NCI-H748 (cell line): ENCODE measurements around the gene STK11.

Experiments
- DNase-seq: peaks from one replicate; lab custom pipeline; 2025; ENCODE audit not compliant: unreplicated experiment; lab: John Stamatoyannopoulos, UW

The STK11 gene

DNA sequence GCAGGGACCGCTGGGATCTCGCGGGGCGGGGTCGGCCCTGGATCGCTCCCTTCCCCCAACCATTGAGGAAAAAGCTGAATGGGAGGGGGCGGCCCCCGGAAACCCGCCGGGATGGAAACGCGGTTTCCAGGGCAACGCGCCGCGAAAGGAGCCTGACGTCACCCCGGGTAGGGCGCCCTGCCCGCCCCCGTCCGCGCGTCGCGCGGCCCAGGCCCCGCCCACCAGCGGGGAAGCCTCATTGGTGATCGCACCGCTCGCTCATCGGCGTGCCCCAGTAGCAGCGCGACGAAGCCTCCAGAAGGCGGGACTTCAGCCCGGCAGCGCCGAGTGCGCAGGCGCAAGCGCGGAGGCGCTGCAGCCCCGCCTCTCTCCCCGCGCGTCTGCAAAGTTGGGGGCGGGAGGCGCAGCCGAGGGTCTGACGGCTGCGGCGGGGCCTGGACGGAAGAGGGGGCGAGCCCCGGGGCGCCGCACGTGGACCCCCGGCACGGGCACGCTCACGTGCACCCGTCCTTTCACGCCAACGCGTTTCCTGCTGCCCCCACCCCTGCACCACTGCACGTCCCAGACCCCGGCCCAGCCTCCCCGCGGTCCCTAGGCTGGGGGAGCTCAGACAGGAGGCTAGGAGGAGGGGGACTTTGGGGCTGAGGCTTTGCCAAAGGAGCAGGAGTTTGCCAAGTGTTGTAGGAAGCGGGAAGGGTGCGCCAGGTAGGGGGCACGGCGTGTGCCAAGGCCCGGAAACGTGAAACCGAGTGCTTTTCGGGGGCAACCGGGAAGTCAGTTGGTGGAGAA is 55.4 kb downstream of the STK11 start:
- peak; percentile 94 for DNase-seq

DNA sequence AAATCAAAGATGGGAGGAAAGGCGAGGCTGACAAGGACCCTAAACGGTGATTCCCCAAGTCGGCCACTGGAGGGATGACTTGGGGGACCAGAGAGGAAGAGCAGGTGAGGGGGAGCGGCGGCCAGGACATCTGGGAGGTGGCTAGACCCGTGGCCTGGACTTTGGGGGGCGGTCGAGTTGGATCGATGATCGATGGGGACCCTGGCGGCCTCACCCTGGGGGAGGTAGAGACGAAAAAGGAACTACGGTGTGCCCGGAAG is 55.9 kb downstream of the STK11 start:
- DNase-seq: peak; percentile 49

DNA sequence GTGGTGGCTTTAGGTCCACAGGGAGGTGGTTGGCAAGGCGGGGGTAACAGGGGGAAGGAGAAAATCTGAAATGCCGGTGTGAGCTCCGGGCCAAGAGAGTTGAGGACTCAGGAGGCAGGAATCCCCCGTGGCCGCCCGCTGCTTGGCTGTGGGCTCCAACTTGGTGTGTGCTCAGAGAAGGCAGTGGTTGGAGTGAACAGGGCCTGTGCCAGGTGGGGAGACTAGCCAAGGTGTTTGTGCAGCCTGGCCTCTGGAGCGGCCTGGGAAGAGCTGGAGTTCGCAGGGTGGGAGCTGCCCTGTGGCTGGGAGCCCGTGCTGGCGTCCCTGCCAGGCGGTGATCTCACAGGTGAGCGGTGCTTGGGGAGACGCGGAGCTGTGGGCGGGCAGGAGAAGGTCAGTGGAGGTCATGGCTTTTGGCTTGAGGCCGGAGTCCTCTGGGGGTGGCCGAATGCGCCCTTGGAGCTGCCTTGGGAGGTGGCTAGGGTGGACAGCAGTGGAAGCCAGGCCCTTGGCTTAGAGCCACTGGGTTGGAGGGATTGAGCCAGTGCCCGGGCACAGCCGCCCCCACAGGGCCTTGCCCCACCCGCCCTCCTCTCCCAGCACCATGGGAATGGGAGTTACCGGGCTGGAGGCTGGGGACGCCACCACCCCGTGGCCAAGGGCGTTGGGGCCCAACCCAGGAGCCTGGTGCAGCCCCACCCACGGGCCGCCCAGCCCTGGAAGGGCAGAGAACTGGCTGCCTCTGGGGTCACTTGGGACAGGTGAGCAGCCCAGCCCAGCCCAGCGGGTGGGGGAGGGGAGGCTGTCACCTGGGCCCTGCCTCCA is 56.4 kb downstream of the STK11 start:
- DNase-seq: no peak

DNA sequence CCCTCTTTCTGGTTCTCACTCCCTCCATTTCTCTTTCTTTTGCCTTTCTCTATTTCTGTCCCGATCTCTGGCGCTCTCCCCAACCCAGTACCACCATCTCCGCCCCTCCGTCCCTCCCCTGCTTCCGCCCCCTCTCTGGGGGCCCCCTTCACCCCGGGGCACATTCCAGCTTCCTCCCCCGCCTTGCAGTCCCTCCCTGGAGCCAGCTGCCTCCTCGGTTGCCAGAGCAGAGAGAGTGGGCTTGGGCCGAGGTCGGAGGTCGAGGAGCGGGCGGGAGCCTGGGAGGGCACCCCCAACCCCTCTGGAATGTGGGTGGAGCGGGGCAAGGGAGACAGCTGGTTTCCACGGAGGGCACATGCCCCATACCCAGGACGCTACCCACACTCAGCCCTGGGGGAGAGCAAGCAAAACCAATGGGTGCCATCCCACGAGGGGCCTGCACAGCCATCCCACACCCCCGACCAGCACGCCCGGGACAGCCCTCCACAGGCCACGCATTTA is 57.1 kb downstream of the STK11 start:
- no peak for DNase-seq

DNA sequence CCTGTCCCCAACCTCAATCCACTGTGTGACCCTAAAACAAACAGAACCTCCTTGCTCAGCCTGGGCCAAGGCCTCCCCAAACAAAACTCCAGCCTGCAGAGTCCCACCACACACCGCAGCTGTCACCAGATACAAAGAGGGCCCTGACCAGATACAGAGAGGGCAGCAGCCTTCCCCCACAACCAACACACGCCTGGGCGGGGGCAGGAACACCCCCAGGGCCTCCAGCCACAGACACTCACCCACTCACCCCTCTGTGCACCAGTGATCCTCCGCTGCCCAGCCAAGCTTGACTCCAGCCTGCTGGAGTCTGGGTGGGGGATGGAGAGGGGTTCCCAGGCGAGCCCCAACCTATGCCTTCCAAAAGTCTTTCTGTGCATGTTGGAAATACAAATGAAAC is 57.6 kb downstream of the STK11 start:
- DNase-seq: no peak

DNA sequence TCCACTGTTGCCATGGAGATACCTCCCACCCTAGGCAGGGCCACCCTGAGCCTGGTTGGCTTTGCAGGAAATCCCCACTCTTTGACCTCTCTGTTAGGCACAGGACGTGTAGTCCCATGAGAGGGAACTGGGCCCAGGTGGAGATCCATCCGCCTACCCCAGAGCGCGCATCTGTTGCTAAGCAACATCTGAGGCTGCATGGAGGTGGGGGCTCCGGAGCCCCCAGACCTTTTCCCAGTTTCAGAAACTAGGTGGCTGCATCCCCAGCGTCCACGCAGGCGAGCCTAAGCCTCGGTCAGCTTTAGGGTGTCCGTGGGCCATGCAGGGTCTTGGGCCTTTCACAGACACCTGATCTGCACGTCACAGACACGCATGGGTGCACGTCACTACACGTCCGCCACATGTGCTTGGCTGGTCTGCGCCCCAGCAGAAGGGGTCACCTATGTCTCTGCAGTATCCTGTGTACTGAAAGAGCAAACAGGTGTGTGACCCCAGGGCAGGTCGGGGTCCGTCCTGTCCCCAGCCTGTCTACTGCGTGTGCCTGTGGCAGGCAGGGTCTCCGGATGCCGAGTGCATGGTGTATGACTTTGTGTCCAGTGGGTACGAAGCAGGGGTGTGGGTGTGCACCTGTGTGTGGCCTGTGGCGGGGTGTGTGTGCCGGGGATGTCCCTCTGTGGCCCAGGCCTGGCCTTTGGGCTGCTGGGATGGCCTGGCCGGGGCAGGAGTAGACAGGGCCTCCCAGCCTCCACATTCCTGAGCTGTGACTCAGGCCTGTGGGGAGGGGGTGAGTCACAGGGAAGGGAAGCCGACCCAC is 59.4 kb downstream of the STK11 start:
- DNase-seq: no peak

DNA sequence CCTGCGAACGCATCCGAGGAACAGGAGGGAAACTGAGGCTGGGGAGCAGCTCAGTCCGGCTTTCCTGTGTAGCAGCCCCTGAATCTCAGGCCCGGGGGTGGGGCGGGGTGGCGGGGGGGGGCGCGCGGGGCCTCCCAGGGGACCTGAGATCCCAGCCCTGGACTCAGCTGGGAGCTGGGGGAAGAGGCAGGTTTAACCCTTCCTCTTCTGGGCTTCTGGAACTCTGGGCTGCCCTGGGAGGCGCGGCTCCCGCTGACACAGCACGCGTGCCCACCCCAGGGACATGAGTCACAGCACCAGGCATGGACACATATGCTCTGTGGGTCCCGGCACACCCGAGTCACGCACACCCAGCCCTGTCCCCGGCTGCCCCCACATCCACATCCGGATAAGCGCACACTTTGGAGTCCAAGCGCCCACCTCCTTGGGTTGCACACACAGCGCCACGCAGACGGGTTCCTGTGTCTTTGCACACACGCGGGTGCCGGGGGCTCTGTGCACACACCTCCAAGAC is 60.1 kb downstream of the STK11 start:
- peak; percentile 25 for DNase-seq

DNA sequence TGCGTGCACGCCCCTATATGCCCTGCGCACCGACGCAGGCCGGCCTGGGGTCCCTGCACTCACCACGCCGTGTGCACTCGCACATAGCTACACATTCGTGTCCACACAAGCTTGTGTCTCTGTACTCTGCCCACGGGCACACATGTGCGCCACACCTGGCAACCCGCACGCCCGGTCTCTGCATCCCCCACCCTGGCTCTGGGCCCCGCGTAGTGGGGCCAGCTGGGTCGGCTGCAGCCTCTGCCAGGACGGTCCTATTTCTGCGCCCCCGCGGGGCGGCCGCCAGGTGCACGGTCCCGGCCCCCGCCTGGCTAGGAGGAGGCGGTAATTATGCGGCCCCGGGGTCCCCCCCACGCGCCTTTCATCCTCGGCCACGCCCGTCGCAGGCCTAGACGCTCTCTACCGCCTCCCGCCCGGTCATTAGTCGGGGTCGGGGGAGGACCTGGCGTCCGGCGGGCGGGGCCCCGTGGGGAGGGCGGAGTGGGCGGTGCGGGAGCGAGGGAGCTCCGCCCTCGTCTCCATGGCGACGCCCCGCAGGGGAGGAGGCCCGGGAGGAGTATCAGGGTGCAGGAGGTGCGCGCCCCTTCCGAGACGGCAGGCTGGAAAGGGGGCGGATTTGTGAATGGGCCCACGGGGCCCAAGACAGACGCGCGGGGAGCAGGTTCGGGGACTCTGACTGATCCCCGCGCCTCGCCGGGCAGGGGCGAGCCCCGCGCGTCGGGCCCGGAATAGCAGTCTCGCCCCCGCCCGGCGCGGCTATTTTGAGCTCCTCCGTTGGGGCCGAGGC is 60.7 kb downstream of the STK11 start:
- peak; percentile 87 for DNase-seq

DNA sequence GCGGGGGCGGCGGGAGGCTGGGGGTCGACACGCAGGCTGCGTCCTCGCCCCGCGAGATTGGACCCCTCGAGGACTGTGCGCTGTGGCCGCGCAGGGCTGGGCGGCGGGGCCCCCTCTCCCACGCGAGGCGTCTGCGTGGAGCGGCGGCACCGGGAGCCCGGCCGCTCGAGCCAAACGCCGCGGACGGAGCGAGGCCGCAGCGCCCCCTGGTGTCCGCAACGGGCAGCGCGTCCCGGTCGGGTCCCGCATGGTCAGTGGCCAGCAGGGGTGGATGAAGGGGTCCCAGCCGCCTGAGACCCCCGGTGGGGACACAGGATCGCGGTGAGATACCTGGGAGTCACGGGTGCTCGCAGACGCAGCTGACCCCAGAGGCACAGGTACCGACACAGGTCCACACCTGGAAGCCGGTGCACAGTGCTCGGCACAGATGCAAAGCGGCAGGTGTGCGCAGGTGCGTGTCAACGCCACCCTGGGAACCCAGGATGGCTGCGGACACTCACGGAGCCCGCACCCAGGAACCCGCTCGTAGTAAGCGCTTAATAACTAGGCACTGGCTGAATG is 61.4 kb downstream of the STK11 start:
- DNase-seq: peak; percentile 65

DNA sequence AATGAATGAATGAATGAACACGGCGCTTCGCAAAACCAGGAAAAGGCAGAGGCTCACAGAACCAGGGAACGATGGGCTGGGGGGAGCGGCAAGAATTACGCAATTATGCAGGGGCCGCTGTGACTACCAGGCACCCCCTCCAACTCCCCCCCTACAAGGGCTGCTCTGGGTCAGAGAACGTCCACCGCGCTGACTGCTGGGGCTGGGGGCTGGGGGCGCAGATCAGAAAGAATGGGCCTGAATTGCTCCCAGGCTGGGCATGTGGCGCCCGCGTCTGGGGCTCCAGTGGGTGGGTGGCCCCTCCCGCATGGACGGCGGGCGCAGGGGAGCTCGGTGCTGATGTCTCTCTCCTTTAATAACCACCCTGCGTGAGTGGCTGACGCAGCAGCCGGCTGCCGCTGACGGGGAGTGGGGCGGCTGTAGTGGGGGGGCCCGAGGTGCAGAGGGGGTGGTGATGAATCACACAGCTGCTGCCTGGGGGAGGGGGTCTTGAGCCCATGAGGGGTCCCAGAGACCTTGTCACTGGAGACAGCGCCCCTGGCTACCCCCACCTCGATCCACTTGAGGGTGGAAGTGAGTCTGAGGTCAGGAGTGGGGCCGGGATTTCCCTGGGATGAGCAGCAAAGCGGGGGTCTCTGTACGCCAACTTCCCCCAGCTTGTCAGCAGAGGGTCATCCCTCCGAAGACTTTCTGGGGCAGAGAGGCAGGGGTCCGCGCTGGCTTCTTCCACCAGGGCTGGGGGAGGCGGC is 62.1 kb downstream of the STK11 start:
- no peak for DNase-seq

DNA sequence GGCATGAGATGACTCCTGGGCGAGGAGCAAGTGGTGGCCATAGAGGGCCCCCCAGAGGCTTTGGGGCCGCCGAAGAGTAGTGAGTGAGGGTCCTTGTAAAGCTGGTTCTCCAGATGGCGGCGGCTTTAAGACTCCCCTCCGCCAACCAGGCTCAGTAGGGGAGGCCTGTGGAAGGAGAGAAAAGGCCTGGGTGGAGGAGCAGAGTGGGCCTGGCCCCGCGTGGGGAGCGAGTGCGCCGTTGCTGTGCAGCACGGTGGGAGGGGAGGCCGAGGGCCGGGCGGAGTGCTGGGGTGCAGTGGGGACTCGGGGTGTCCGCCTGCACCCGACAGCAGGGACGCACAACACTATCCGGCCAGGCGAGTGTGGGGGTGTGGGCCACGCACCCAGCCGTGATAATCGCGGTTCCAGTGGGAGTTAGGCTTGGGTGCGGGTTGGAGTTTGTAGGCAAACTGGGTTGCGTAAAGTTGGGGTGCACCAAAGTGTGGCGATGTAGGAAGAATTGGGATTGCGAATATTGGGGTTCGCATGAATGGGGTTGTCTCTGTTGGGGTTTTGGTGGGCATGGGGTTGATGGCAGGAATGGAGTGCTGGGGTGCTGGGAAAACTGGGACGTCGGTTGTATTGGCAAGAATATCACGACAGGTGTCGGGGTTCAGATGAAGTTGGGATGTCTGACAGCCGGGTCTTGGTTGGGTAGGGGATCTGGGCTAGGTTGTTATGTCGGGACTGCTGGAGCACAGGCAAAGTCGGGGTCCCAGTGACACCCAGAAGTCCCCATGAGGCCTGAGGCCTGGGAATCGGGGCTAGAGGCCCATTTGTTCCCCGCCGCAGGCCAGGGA is 62.9 kb downstream of the STK11 start:
- no peak for DNase-seq

DNA sequence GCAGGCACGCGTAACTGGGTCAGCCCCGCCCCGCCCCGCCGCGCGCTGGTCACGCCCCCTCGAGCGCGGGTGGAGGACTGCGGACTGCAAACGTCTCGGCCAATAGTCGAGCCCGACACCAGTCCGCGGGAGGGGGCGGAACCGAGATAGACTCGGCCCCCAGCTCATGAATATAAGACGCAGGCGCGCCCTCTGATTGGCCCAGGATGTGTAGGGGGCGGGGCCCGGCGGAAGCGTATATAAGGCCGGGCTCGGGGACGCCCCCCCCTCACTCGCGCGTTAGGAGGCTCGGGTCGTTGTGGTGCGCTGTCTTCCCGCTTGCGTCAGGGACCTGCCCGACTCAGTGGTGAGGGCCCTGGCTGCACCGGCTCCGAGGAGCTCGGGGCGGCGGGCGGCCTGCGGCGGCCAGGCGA is 63.5 kb downstream of the STK11 start, which contains the start of gene CIRBP:
Gene CIRBP, plus strand, starts transcription at position 268 of the 413 bp plus-strand sequence. CDS start 1,602 bp downstream, outside the sequence.
- DNase-seq: peak; percentile 96

DNA sequence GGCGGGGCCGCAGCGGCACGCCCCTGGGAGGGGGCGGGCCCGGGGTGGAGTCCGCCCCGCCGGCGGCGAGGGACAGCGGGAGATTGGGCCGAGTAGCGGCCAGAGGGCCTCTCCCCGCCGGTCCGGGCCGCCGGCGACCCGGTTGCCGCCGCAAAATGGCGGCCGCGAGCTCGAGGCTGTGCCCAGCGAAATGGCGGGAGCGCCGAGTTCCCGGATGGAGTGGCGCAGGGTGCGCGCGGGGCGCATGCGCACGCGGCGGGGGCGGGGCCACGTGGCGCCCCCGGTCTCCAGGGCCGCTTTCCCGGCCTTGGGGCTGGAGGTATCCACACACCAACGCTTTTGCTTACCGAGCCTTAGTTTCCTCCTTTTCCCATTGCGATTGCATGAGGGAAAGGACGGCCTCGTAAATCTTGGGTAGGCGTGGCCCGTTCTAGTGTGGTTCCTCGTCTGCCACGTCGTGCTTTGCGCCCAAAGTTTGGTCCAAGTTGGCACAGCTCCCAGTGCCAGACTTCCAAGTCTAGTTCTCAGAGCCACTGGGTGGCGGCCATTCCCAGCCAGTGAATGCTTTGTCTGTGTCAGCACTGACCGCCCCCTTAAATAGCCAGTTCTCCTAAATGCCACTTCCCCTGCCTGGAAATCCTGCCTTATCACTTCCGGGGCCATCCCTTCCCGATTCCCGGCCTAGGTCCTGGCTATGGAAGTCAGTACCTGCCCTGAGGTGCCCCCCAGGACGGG is 64.1 kb downstream of the STK11 start:
- peak; percentile 85 for DNase-seq

DNA sequence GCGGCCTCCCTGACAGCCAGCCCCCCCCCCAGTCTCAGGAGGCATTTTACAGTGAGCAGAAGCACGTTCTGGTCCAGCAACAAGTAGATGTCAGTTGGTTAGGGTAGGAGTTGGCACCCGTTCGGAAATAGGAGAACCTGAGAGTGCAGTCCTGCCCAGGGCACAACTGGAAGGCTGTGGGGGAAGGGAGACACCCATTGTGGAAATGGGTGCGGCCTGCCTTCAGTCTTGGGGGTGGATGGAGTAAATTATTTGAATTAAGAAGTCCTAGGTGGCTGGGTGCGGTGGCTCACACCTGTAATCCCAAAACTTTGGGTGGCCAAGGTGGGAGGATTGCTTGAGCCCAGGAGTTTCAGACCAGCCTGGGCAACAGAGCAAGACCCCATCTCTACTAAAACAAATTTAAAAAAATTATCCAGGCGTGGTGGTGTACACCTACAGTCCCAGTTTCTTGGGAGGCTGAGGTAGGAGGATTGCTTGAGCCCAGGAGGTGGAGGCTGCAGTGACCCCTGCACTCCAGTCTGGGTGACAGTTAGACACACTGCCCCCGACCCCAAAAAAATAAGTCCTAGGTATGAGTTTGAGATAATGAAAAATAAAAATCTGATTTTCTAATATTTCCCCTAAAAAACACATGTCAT is 64.8 kb downstream of the STK11 start:
- no peak for DNase-seq

DNA sequence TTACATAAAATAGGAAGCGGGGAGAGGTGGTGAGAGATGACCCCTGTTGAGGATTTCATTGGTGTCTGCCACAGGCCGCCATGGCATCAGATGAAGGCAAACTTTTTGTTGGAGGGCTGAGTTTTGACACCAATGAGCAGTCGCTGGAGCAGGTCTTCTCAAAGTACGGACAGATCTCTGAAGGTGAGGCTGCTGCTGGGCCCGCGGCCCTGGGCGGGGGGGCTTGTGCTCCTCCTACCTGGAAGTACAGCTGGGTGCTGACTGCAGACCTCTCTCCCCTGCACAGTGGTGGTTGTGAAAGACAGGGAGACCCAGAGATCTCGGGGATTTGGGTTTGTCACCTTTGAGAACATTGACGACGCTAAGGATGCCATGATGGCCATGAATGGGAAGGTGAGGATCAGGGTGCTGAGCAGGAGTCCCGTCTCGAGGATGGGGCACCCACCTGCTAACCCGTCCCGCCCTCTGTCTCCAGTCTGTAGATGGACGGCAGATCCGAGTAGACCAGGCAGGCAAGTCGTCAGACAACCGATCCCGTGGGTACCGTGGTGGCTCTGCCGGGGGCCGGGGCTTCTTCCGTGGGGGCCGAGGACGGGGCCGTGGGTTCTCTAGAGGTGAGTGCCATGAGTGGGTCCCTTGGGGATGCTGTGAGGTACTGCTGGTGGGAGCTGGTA is 65.4 kb downstream of the STK11 start:
- no peak for DNase-seq

DNA sequence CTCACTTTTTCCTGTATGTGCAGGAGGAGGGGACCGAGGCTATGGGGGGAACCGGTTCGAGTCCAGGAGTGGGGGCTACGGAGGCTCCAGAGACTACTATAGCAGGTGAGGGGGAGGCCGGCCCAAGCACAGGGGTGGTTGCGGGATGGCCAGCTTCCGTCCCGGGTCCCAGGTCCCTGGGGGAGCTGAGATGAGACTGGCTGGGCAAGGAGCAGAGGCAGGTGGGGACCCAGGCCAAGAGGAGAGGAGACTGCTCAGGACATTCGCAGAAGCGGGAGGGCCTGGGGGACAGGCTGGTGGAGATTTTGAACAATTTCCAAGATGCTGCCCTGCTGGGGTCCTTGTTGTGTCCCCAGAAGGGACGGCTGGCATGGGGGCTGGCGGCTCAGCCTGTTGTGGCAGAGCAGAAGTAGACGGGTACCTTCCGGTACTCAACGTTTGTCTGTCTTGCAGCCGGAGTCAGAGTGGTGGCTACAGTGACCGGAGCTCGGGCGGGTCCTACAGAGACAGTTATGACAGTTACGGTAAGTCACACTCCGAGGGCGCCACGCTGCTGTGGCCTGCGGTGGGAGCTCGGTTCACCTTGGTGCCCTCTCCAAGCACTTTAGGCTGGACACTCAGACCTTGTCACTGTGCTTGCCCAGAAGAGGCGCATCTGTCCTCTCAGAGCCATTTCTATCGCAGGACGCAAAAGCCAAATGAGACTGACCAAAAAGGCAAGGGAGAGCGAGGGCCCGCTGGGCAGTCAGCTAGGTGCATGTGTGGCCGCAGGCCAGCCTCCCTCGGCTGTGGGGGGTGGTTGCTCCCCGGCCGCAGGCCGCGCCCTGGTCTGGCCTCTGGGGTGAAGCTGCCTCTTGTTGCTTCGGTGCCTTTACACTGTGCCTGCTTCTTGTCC is 66.2 kb downstream of the STK11 start:
- DNase-seq: no peak
